H9 (cell line): Measurements from ENCODE around the gene FAR1. TPM values are rescaled to one million over a fixed set of nuclear protein-coding genes. Genes with fewer than 3 reads are reported as not detected.

Experiments
- DNase-seq: peaks from one replicate; pipeline ENCODE4 v3.0.0-alpha.2; 2017
- H2AFZ ChIP-seq: one replicate; pipeline ENCODE4 v1.6.1; 2013; ENCODE audit warnings: mild to moderate bottlenecking, low read length, control low read depth, moderate library complexity
- H2AK5ac ChIP-seq: 2 replicates; pipeline ENCODE4 v1.6.1; 2013; ENCODE audit warnings: low read length, control low read depth, mixed read lengths; ENCODE audit not compliant: insufficient read length
- H2BK120ac ChIP-seq: one replicate; pipeline ENCODE4 v1.6.1; 2013; ENCODE audit warnings: low read depth, mild to moderate bottlenecking, low read length, control low read depth, inconsistent platforms; ENCODE audit not compliant: poor library complexity, severe bottlenecking
- H2BK12ac ChIP-seq: 2 replicates; pipeline ENCODE4 v1.6.1; 2013; ENCODE audit warnings: low read length, control low read depth, mixed read lengths, low read depth; ENCODE audit not compliant: insufficient read length
- H2BK15ac ChIP-seq: 2 replicates; pipeline ENCODE4 v1.6.1; 2013; ENCODE audit warnings: low read depth, low read length, control low read depth
- H2BK20ac ChIP-seq: one replicate; pipeline ENCODE4 v1.6.1; 2013; ENCODE audit warnings: low read depth, mild to moderate bottlenecking, low read length, control low read depth, inconsistent platforms; ENCODE audit not compliant: poor library complexity, severe bottlenecking
- H2BK5ac ChIP-seq: 2 replicates; pipeline ENCODE4 v1.6.1; 2013; ENCODE audit warnings: low read length, control low read depth, mixed read lengths; ENCODE audit not compliant: insufficient read length
- H3K14ac ChIP-seq: 2 replicates; pipeline ENCODE4 v1.6.1; 2013; ENCODE audit warnings: low read length, control low read depth; ENCODE audit not compliant: insufficient read depth
- H3K18ac ChIP-seq: 2 replicates; pipeline ENCODE4 v1.6.1; 2013; ENCODE audit warnings: low read depth, mild to moderate bottlenecking, mixed read lengths, low read length, control low read depth; ENCODE audit not compliant: insufficient read length
- H3K23ac ChIP-seq: 2 replicates; pipeline ENCODE4 v1.6.1; 2013; ENCODE audit warnings: low read length, control low read depth, mixed read lengths, low read depth; ENCODE audit not compliant: insufficient read length
- H3K23me2 ChIP-seq: 2 replicates; pipeline ENCODE4 v1.6.1; 2013; ENCODE audit warnings: low read depth, mild to moderate bottlenecking, mixed read lengths, low read length, control low read depth; ENCODE audit not compliant: insufficient read length, poor library complexity, severe bottlenecking
- H3K27ac ChIP-seq: 2 replicates; pipeline ENCODE4 v1.5.1; 2013; ENCODE audit warnings: low read length, control low read depth, mixed read lengths, low read depth; ENCODE audit not compliant: insufficient read length
- H3K27me3 ChIP-seq: 2 replicates; pipeline ENCODE4 v1.6.1; 2013; ENCODE audit warnings: low read length, control low read depth, inconsistent platforms; ENCODE audit not compliant: insufficient read depth
- H3K4ac ChIP-seq: 2 replicates; pipeline ENCODE4 v1.6.1; 2013; ENCODE audit warnings: low read depth, mild to moderate bottlenecking, control low read depth, inconsistent platforms, low read length, moderate library complexity
- H3K4me1 ChIP-seq: 2 replicates; pipeline ENCODE4 v1.6.1; 2013; ENCODE audit warnings: low read length, control low read depth, inconsistent platforms; ENCODE audit not compliant: insufficient read depth
- H3K4me2 ChIP-seq: 2 replicates; pipeline ENCODE4 v1.6.1; 2013; ENCODE audit warnings: low read length, control low read depth, mixed read lengths; ENCODE audit not compliant: insufficient read length, insufficient read depth
- H3K56ac ChIP-seq: 2 replicates; pipeline ENCODE4 v1.6.1; 2013; ENCODE audit warnings: low read depth, mild to moderate bottlenecking, mixed read lengths, low read length, control low read depth; ENCODE audit not compliant: insufficient read length
- H3K79me1 ChIP-seq: 2 replicates; pipeline ENCODE4 v1.6.1; 2013; ENCODE audit warnings: low read depth, mild to moderate bottlenecking, moderate library complexity, low read length, control low read depth, inconsistent platforms; ENCODE audit not compliant: insufficient read depth, poor library complexity, severe bottlenecking
- H3K79me2 ChIP-seq: 2 replicates; pipeline ENCODE4 v1.6.1; 2013; ENCODE audit warnings: low read length, control low read depth, inconsistent platforms; ENCODE audit not compliant: insufficient read depth
- H3K9ac ChIP-seq: 2 replicates; pipeline ENCODE4 v1.6.1; 2013; ENCODE audit warnings: low read length, control low read depth, mixed read lengths; ENCODE audit not compliant: insufficient read length; ENCODE audit errors: extremely low read depth
- H3K9me3 ChIP-seq: one replicate; pipeline ENCODE4 v1.6.1; 2013; ENCODE audit warnings: low read depth, low read length, inconsistent platforms; ENCODE audit not compliant: control insufficient read depth
- H3T11ph ChIP-seq: one replicate; pipeline ENCODE4 v1.6.1; 2013; ENCODE audit warnings: mild to moderate bottlenecking, low read length, control low read depth, inconsistent platforms
- H4K20me1 ChIP-seq: one replicate; pipeline ENCODE4 v1.6.1; 2013; ENCODE audit not compliant: control insufficient read depth, insufficient read length, insufficient read depth
- H4K5ac ChIP-seq: 2 replicates; pipeline ENCODE4 v1.6.1; 2013; ENCODE audit warnings: low read depth, mild to moderate bottlenecking, mixed read lengths, low read length, control low read depth; ENCODE audit not compliant: insufficient read length
- H4K8ac ChIP-seq: replicated peaks from 2 replicates; pipeline ENCODE4 v1.6.1; 2013; ENCODE audit warnings: low read length, control low read depth, mixed read lengths, low read depth; ENCODE audit not compliant: insufficient read length
- H4K91ac ChIP-seq: 2 replicates; pipeline ENCODE4 v1.6.1; 2013; ENCODE audit warnings: low read depth, mild to moderate bottlenecking, moderate library complexity, mixed read lengths, low read length, control low read depth; ENCODE audit not compliant: insufficient read length
- H3K27ac Mint-ChIP-seq, 3 experiments: 2 replicates in 2 of 3; 3 replicates in 1 of 3; pipeline ENCODE4 v1.8.0; 2020 to 2021; ENCODE audit warnings: mixed read lengths in 3 of 3, mild to moderate bottlenecking in 1 of 3, moderate library complexity in 1 of 3
- H3K27me3 Mint-ChIP-seq: 2 replicates; pipeline ENCODE4 v1.8.0; 2021; ENCODE audit warnings: low read depth, mild to moderate bottlenecking, moderate library complexity, mixed read lengths
- H3K36me3 Mint-ChIP-seq, 3 experiments: 2 replicates in 2 of 3; 3 replicates in 1 of 3; pipeline ENCODE4 v1.8.0; 2020 to 2021; ENCODE audit warnings: low read depth in 3 of 3, mixed read lengths in 3 of 3; ENCODE audit not compliant: insufficient read depth in 1 of 3
- H3K4me1 Mint-ChIP-seq, 2 experiments: 2 replicates each; pipeline ENCODE4 v1.8.0; 2020; ENCODE audit warnings: mixed read lengths in 2 of 2
- H3K4me3 Mint-ChIP-seq, 2 experiments: 2 replicates in 1 of 2; 3 replicates in 1 of 2; pipeline ENCODE4 v1.8.0; 2020 to 2021; ENCODE audit warnings: mild to moderate bottlenecking in 2 of 2, mixed read lengths in 2 of 2, moderate library complexity in 1 of 2
- H3K9me3 Mint-ChIP-seq, 2 experiments: 2 replicates in 1 of 2; 3 replicates in 1 of 2; pipeline ENCODE4 v1.8.0; 2020; ENCODE audit warnings: mild to moderate bottlenecking in 2 of 2, mixed read lengths in 2 of 2, moderate library complexity in 1 of 2
- WGBS: extraction: QIAGEN DNeasy Blood & Tissue Kit; methylation state at CpG from one replicate; pipeline ENCODE4 v1.1.7; 2013; ENCODE audit warnings: missing lambda C conversion rate, low lambda C conversion rate, mixed read lengths; ENCODE audit not compliant: insufficient read length; ENCODE audit errors: extremely low coverage; 5-methylcytosine and 5-hydroxymethylcytosine counted together
- total RNA-seq: library from RNA; stranded (reverse); gene quantifications from 2 replicates; pipeline ENCODE4 v1.2.1, GENCODE V29; 2021
- TF ChIP-seq, protein P1 (sequence below): fragments of 200-600 bp; sonication (generic); conservative IDR thresholded peaks from 3 replicates; pipeline ENCODE4 v1.8.0; 2021; ENCODE audit warnings: antibody characterized with exemption, mild to moderate bottlenecking

The FAR1 gene
- total RNA-seq, 1 experiment from 2014 or later: 72.5 TPM

DNA sequence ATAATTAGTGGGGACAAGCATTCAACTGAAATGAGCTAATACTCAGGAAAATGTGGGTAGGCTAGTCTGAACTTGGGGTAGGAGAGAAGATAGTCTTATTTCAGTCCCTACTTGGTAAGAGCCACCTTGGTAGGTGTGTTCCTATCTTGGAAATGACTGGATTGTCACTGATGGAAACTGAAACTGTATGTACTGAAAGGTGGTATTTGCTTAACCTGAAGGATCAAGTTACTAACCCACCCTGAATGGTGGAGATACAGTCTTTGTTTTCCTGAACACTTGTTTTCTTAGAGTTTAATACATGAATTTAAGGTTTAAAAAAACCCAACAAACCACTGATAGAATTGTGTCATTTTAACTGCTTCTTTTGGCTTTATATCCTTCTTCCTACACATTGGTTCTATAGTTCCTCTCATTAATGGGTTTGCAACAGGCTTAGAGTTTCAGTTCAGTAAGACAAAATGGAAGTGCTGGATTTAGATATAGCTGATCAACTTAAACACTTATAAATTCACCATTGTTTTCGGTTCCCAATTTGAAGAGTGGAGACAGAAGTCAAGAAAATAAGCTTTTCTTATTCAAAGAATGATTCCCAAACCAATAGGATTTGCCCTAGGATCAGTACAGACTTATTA is 4.2 kb downstream of the FAR1 start:
- Histone ChIP-seq H2AFZ (no peak overlapping the region), H3K56ac (no peak overlapping the region), H4K91ac (no peak overlapping the region), H3K4me2 (no peak overlapping the region), H3K18ac (no peak overlapping the region), H3K79me1 (no peaks in the 10 kb centered on the region), H3K23me2 (peaks cover 7% of the 10 kb centered on the region), H2BK20ac (no peak overlapping the region), H2BK15ac (no peak overlapping the region), H4K20me1 (no peaks in the 10 kb centered on the region), H3K23ac (no peak overlapping the region), H2BK120ac (no peak overlapping the region), H3K27me3 (no peaks in the 10 kb centered on the region), H4K5ac (no peak overlapping the region), H3K9ac (no peak overlapping the region), H3K4ac (no peak overlapping the region), H3T11ph (no peak overlapping the region), H3K27ac (no peak overlapping the region), H3K9me3 (no peaks in the 10 kb centered on the region), H3K79me2 (peaks cover 46% of the 10 kb centered on the region; the same call in 1 of the 2 replicates), H3K14ac (no peak overlapping the region), H2BK12ac (no peak overlapping the region), H4K8ac (no peak overlapping the region), H2BK5ac (no peak overlapping the region), H2AK5ac (no peak overlapping the region), H3K4me1 (no peaks in the 10 kb centered on the region; the same call in 1 of the 2 replicates)
- Mint-ChIP-seq H3K27ac (peak overlapping the region in 1 of 3 experiments; percentile 59; a peak in 4 of 7 replicates), H3K27me3 (no peaks in the 10 kb centered on the region), H3K36me3 (peaks cover 0 to 3% (median 0%) of the 10 kb centered on the region in 3 experiments; a peak in 3 of 7 replicates), H3K9me3 (no peaks in the 10 kb centered on the region), H3K4me3 (no peak overlapping the region), H3K4me1 (peaks cover 39 to 51% of the 10 kb centered on the region in 2 experiments)
- DNase-seq: no peak
- TF ChIP-seq, protein P1, sequence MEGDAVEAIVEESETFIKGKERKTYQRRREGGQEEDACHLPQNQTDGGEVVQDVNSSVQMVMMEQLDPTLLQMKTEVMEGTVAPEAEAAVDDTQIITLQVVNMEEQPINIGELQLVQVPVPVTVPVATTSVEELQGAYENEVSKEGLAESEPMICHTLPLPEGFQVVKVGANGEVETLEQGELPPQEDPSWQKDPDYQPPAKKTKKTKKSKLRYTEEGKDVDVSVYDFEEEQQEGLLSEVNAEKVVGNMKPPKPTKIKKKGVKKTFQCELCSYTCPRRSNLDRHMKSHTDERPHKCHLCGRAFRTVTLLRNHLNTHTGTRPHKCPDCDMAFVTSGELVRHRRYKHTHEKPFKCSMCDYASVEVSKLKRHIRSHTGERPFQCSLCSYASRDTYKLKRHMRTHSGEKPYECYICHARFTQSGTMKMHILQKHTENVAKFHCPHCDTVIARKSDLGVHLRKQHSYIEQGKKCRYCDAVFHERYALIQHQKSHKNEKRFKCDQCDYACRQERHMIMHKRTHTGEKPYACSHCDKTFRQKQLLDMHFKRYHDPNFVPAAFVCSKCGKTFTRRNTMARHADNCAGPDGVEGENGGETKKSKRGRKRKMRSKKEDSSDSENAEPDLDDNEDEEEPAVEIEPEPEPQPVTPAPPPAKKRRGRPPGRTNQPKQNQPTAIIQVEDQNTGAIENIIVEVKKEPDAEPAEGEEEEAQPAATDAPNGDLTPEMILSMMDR: no peak
- WGBS: no CpG with 5 or more reads among the region's 1 CpG
